Kidney capillary endothelial cell (primary cell): ENCODE measurements around the gene PBX1.

ENCODE experiments used
- DNase-seq: peaks from one replicate; pipeline ENCODE4 v3.0.0-alpha.2; 2018; ENCODE audit warnings: low spot score

PBX1 gene

GRCh38 chr1:164876398-164877116, 317.6 kb downstream of the PBX1 start:
- DNase-seq = no peak

GRCh38 chr1:164880199-164880598, 321.2 kb downstream of the PBX1 start:
- DNase-seq = no peak

GRCh38 chr1:164880644-164881043, 321.7 kb downstream of the PBX1 start:
- DNase-seq = no peak

GRCh38 chr1:164885311-164885710, 326.3 kb downstream of the PBX1 start:
- DNase-seq = no peak

GRCh38 chr1:164886101-164886500, 327.1 kb downstream of the PBX1 start:
- DNase-seq = no peak

GRCh38 chr1:164891615-164892014, 332.6 kb downstream of the PBX1 start:
- no peak for DNase-seq

- DNase-seq = no peak
Observed at GRCh38 chr1:164895026-164895912, 336.3 kb downstream of the PBX1 start.

GRCh38 chr1:164901031-164901430, 342.0 kb downstream of the PBX1 start:
- no peak for DNase-seq
